ENCODE results near the gene CCDC33. TPM values are rescaled to one million over a fixed set of nuclear protein-coding genes. Genes with fewer than 3 reads are reported as not detected.

CCDC33 gene
- total RNA-seq, 1 donor from 2014 or later: 0.25 TPM

GRCh38 chr15:74221399-74222239, 14.5 kb upstream of the CCDC33 start:
- Histone ChIP-seq H3K27me3 (ENCODE audit: control insufficient read depth, insufficient read depth, low read length) (peaks cover 15% of the 10 kb centered on the region), H3K4me3 (ENCODE audit: low read depth, low read length) (no peak overlapping the region), H3K36me3 (ENCODE audit: control insufficient read depth, insufficient read depth, low read length) (no peaks in the 10 kb centered on the region)
- TF ChIP-seq, protein P1, sequence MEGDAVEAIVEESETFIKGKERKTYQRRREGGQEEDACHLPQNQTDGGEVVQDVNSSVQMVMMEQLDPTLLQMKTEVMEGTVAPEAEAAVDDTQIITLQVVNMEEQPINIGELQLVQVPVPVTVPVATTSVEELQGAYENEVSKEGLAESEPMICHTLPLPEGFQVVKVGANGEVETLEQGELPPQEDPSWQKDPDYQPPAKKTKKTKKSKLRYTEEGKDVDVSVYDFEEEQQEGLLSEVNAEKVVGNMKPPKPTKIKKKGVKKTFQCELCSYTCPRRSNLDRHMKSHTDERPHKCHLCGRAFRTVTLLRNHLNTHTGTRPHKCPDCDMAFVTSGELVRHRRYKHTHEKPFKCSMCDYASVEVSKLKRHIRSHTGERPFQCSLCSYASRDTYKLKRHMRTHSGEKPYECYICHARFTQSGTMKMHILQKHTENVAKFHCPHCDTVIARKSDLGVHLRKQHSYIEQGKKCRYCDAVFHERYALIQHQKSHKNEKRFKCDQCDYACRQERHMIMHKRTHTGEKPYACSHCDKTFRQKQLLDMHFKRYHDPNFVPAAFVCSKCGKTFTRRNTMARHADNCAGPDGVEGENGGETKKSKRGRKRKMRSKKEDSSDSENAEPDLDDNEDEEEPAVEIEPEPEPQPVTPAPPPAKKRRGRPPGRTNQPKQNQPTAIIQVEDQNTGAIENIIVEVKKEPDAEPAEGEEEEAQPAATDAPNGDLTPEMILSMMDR (IDR thresholded peaks at IDR 0.05; ENCODE audit: insufficient read depth, low read length, poor library complexity, severe bottlenecking): no peak
- DNase-seq (ENCODE audit: low read depth): no peak

- H3K27me3 ChIP-seq (ENCODE audit: control insufficient read depth, insufficient read depth, low read length): peaks cover 15% of the 10 kb centered on the region
- H3K4me3 ChIP-seq (ENCODE audit: low read depth, low read length): no peak overlapping the region
- TF ChIP-seq, protein P1 (IDR thresholded peaks at IDR 0.05; ENCODE audit: insufficient read depth, low read length, poor library complexity, severe bottlenecking): no peak
- no peak for DNase-seq (ENCODE audit: low read depth)
- H3K36me3 ChIP-seq (ENCODE audit: control insufficient read depth, insufficient read depth, low read length): no peaks in the 10 kb centered on the region
Observed at GRCh38 chr15:74222240-74223119, 13.6 kb upstream of the CCDC33 start.

- H3K36me3 ChIP-seq (ENCODE audit: control insufficient read depth, insufficient read depth, low read length): no peaks in the 10 kb centered on the region
- H3K27me3 ChIP-seq (ENCODE audit: control insufficient read depth, insufficient read depth, low read length): peaks cover 11% of the 10 kb centered on the region
- TF ChIP-seq, protein P1 (IDR thresholded peaks at IDR 0.05; ENCODE audit: insufficient read depth, low read length, poor library complexity, severe bottlenecking): no peak
- DNase-seq (ENCODE audit: low read depth): no peak
- no peak overlapping the region for H3K4me3 ChIP-seq (ENCODE audit: low read depth, low read length)
Observed at GRCh38 chr15:74225928-74226327, 10.2 kb upstream of the CCDC33 start.

- Histone ChIP-seq H3K36me3 (ENCODE audit: control insufficient read depth, insufficient read depth, low read length) (no peaks in the 10 kb centered on the region), H3K27me3 (ENCODE audit: control insufficient read depth, insufficient read depth, low read length) (peaks cover 7% of the 10 kb centered on the region), H3K4me3 (ENCODE audit: low read depth, low read length) (no peak overlapping the region)
- DNase-seq (ENCODE audit: low read depth): no peak
- TF ChIP-seq, protein P1 (IDR thresholded peaks at IDR 0.05; ENCODE audit: insufficient read depth, low read length, poor library complexity, severe bottlenecking): no peak
Observed at GRCh38 chr15:74226761-74227540, 9.2 kb upstream of the CCDC33 start.

DNA sequence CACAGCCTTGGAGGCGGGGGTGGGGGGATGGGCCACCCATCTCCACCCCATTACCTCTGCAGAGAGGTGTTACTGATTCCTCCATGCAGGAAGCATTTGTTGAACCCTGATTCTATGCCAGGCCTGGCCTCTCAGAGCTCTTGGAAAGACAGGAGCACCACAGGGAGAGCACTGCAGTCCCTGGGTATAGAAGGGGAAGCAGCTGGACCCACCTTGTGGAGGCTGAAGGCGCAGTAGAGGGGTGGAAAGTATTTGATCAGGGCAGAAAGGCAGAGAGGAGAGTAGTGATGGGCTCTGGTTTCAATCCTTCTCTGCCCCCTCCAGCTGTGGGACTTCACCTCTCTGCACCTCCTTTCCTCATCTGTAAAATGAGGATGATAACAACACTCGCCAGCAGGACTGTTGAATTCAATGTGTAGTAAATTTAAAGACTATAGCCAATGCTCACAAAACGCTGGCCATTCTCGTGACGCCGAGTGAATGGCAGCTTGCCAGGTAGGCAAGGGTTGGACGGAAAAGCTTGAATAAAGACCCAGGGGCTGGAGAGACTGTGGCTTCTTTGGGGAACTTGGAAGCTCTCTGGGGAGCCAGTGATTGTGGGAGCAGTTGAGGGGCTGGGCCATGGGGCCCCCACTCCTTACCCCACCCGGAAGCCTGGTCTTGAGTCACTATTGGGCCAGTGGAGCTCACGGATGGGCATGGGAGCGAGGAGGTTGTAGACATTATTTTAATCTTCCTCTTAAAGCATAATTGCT, 8.0 kb upstream of the CCDC33 start:
- H3K36me3 ChIP-seq (ENCODE audit: control insufficient read depth, insufficient read depth, low read length): no peaks in the 10 kb centered on the region
- peaks cover 2% of the 10 kb centered on the region for H3K27me3 ChIP-seq (ENCODE audit: control insufficient read depth, insufficient read depth, low read length)
- TF ChIP-seq, protein P1 (IDR thresholded peaks at IDR 0.05; ENCODE audit: insufficient read depth, low read length, poor library complexity, severe bottlenecking): no peak
- no peak overlapping the region for H3K4me3 ChIP-seq (ENCODE audit: low read depth, low read length)
- no peak for DNase-seq (ENCODE audit: low read depth)
